NOMO-1 treated with dmso at 0.1 percent for 144 hours (cell line): ENCODE data around the gene MYH11.
"Not testable (repeated sequence)": the region's sequence is repeated elsewhere in the genome, so short reads cannot be mapped to it uniquely, and the experiment has no call there.

Source experiments
- DNase-seq: peaks from one replicate; lab custom pipeline; 2025; ENCODE audit not compliant: unreplicated experiment; lab: John Stamatoyannopoulos, UW

MYH11 gene

GRCh38 chr16:15879255-15879811, 22.5 kb upstream of the MYH11 start:
- DNase-seq: no peak

DNA sequence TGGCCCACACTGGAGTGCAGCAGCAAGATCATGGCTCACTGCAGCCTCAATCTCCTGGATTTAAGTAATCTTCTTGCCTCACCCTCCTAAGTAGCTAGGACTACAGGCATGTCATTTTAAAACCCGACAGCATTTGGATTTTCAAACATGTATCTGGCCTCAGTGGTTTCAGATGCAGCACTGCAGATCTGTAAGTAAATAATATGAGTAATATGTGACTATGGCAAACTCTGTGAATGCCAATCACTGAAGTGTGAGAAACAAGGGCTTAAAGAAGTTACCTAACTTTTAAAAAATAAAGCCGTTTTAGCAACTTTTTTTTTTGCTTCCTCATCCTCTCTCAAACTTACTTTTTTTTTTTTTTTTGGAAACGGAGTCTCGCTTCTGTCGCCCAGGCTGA, 19.7 kb upstream of the MYH11 start:
- DNase-seq: no peak

DNA sequence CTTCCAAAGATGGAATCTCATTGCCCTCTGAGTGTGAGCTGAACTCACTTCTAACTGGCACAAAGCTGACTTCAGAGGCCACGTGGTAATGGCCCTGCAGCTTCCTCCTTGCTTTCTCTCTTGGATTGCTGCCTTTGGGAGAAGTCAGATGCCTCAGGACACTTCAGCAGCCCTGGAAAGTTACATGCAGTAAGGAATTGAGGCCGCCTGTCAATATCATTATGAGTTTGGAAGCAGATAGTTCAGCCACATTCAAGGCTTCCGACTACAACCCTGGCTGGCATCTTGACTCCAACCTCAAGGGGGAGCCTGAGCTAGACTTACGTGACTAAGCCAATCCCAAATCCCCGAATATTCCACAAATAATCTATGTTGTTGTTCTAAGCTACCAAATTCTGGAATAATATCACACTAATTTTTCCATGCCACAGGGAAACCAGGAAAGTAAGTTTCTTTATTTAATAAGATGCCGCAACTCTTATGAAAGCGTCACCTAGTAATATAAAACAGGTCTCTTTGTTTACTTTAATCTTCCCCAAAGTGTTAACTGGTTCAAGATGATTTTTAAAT, 18.0 kb upstream of the MYH11 start:
- DNase-seq: no peak

DNA sequence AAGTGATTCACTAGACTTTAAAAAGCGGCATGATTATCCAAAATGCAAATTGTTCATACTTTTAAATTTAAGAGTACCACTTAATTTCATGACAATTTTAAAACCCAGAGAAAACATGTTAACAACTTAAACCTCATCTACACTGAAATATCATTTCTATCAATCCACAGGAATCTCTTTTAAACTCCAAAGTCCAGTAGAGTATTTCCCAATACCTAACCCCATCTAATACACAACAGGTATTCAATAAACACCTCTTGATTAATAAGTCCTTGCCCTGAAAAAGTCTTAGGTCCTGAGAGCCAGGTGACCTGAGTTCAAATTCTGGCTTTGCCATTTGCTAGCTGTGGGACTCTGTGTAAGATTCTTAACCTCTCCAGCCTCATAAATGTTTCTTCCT, 16.9 kb upstream of the MYH11 start:
- no peak for DNase-seq

DNA sequence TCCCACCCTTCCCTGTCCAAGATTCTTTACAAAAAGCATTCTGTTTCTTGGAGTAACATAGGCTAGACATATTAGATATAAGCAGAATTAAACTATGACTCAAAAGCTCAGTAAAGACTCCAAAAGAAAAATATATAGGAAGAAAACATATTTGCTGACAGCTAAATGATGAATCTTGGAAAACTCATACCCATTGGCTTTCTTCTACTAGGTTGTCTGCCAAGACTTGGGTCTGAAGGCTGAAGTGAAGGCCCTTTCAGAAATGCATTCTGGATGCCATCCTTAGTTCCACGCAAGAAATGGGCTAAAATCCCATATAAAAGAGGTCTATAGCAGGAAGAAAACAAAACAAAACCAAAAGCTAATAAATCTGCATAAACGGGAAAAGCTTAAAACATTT, 16.5 kb upstream of the MYH11 start:
- no peak for DNase-seq

GRCh38 chr16:15870011-15870410, 13.2 kb upstream of the MYH11 start:
- no peak for DNase-seq

DNA sequence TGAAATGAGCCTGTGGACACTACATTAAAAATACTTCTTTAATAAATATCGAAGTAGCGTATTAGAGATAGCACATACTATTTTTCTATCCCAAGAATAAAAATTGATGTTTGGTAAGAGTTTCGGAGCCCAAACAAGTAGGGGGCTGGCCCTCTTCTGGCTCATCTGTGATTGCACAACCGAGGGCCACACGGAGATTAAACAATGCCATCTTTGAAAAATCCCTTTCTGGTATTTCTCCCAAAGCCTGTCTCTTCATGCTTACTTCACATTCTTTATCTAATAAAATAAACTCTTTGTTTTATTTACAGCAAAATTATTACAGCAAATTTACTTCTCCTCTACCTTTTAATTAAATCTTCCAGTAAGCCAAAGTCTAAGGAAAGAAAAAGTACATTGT, 9.6 kb upstream of the MYH11 start:
- no peak for DNase-seq

DNA sequence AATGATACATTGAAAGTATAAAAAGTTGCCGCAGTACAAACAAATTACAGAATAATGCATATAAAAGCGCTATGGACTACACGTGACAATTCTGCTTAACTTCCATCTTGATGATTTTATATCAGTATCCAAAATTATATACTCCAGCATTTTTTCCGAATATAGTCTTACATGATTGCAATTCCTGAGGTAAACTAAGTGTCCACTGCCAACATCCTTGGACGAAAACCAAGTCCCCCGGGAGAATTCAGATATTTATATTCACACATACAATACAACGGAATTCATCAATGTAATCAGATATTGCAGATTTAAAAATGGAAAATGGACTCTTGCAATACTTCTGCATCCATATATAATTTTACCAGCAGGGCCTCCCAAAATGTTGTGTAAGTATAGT, 8.9 kb upstream of the MYH11 start:
- no peak for DNase-seq

DNA sequence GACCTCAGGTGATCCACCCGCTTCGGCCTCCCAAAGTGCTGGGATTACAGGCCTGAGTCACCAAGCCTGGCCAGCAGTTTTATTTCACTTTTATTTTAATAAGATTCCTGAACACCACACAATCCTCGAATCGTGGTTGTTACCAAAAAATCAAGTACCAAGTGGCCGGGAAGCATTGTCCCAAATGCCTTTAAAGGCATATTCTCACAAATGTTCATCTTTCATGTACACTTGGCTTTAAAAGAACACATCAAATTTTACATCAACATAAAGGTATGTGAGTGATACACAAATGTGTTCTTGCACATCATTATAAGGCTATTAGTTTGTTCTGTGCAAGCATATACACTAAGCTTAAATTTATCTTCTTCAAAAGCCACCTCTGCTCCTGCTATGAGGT, 8.1 kb upstream of the MYH11 start:
- DNase-seq: no peak

DNA sequence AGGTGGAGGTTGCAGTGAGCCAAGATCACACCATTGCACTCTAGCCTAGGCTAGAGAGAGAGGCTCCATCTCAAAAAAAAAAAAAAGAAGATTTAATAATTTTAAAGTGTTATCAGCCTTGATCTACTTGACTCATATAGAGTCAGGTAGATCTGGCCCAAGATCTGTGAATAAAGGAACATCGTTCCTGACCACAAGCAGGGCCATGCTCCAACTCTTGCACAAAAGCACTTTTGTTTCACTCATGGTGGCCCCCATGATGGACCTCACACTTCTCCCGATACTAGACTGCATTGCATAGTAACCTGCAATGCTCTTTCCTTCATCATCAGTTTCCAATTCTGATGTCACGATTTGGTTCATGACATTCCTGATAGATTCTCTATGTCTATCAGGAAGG, 5.2 kb upstream of the MYH11 start:
- DNase-seq: no peak

DNA sequence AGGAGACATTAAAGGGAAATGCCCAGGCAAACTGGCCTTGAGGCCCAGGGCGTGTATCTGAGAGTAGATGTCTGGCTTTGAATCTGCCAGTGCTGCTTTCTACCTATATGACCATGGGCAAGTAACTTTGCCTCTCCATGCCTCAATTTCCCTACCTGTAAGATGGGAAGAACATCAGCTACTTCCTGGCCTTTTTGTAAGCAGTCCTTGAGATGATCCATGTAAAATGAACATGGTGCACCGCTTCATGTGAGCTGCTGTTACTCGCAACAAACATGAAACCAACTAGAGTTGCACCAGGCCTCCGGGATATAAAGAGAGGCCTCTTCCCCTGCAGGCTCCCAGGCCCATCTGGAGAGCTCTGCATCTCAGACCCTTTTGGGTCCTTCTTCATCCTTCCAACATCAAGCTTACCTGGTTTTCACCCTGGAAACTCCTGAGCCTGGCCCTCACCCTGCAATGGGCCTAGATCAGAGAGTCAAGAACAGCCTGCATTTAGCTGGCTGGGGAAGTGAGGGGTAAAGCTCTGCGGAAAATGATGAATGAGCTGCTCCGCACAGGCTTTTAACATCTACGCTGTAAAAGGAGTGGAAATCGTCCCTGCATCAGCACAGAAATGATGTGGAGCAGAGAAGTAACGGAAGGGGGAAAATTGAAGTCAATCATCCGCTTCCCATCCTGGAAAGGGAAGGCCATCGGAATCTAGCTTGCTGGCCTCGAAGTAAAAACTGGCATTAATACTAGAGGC, 2.3 kb upstream of the MYH11 start:
- no peak for DNase-seq

DNA sequence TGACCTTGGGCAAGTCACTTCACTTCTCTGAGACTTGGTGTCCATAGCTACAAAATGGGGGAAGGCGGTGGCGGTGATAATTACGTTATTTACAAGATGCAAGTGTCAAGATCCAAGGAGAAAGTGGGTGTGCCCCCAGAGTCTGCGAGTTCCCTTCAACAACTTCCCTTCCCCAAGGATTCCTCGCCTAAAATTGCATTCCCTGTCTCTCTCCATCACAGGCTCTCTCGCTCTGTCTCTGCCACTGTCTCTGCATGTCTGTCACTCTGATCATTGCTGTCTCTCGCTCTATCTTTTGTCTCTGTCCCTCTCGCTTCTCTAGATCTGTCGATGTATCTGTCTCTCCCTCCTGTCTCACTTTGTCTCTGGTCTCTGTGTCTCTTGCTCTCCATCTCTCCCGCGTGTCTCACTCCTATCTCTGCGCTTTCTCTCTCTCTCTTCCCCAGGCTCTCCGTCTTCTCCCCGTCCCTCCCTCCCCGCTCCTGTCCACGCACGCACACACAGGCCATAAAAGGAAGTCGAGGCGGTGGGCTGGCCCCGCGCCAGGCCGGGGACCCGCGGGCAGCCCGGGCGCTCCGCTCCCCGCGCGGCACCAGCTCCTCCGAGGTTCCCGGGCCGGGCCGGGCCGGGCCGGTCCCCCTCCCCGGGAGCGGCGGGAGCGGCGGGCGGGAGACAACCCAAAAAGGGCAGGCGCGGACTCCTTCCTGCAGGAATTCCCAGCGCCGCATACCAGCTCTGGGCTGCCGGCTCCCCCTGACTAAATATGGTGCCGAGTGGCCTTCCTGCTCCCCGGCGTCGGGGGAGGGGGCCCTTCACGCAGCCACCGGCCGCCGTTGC, 1.1 kb upstream of the MYH11 start:
- DNase-seq: no peak

- DNase-seq: no peak
Measured at GRCh38 chr16:15856182-15856581, 646 bp downstream of the MYH11 start.

DNA sequence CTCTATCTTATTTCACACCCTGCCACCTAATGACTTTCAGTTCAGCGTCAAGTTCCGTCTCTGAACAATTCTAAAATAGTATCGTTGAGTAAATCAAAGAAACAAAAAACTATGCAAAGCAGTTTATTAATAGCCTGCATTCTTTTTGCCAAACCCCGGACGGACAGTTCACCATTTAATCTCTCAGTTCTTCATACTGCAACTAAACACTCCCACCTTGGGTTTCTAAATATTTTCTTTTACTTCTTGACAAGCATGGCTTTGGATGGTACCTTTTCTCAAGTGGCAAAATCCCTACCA, 1.2 kb downstream of the MYH11 start:
- DNase-seq: no peak

DNA sequence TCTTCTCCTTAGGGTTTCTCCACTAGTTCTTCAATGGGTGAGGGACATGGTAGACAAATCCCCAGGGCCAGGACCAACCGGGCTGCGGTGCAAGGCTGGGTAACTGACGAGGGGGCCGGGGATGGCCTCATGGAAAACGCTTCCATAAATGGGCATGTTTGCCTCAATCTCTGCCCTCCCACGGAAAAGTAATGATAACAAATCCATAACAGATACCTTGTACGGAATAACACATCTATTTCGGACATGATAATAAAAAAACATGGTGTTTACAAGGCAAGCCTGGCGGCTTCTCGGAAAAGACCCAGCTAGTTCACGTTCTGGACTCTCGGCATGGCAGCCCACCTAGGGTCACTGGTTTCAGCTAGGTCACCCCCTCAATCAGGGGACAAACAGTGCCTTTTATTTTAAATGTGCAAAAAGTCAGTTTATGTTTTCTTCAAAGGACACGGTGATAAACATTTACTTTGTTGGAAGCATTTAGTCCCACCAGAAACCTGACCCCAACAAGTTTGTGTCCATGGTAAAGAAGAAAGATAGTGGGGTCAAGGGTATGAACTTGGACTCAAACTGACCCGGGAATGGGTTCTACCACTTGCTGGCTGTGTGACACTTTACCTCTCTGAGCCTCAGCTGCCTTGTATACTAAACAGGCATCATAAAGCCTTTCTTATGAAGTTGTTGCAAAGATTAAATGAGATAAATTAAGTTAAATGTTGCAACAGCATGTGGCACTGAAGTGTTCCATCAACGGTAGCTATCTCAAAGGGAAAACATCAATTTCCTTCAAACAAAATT, 1.7 kb downstream of the MYH11 start:
- no peak for DNase-seq

- no peak for DNase-seq
Measured at GRCh38 chr16:15854061-15854460, 2.8 kb downstream of the MYH11 start.

- no peak for DNase-seq
Measured at GRCh38 chr16:15853021-15853420, 3.8 kb downstream of the MYH11 start.

DNA sequence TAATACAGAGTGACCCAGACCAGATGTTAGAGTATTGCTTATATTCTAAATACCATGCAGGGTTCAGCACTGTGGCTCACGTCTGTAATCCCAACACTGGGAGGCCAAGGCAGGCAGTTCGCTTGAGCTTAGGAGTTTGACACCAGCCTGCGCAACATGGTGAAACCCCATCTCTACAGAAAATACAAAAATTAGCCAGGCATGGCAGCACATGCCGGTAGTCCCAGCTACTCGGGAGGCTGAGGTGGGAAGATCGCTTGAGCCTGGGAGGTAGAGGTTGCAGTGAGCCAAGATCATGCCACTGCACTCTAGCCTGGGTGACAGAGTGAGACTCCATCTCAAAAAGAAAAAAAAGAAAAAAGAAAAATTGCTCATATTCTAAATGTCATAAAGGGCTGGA, 6.3 kb downstream of the MYH11 start:
- DNase-seq: not testable (repeated sequence)

GRCh38 chr16:15849209-15849981, 7.4 kb downstream of the MYH11 start:
- no peak for DNase-seq

DNA sequence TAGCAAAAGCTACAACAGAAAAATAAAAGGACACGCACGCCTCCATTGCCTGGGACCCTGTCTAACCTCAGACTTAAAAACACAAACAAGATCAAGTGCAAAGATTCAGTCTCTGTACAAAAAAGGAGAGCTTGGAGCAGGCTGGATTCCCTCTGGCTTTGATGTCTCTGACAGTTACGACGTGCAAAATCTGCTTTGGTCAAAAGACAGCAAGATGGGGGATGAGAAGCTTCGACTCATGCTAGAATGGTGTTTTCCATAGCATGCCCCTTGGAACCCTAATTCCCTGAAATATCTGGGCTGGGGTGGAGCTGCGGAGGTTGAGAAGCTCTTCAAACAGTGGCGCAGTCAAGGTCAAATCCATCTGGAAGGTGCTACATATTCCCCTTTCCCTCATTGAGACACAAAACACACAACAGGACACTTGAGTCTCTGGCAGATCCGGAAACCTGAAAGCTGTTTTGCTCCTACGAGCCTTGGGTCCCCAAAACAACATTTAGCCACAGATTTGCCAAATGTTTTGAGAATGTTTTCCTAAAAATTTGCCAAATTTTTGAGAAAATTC, 9.1 kb downstream of the MYH11 start:
- no peak for DNase-seq
